PC-9 (cell line): ENCODE measurements around the gene TMEM187.

ENCODE experiments used
- EZH2 ChIP-seq: fragments of 200-600 bp; sonication (generic); IDR thresholded peaks from 2 replicates; pipeline ENCODE4 v1.8.0; 2017; ENCODE audit warnings: antibody characterized with exemption, low read depth
- TF ChIP-seq, protein P1 (sequence below): fragments of 200-600 bp; sonication (generic); conservative IDR thresholded peaks from 2 replicates; pipeline ENCODE4 v1.6.1; 2017; ENCODE audit warnings: mixed run types, antibody characterized with exemption, mild to moderate bottlenecking, moderate library complexity

DNA sequence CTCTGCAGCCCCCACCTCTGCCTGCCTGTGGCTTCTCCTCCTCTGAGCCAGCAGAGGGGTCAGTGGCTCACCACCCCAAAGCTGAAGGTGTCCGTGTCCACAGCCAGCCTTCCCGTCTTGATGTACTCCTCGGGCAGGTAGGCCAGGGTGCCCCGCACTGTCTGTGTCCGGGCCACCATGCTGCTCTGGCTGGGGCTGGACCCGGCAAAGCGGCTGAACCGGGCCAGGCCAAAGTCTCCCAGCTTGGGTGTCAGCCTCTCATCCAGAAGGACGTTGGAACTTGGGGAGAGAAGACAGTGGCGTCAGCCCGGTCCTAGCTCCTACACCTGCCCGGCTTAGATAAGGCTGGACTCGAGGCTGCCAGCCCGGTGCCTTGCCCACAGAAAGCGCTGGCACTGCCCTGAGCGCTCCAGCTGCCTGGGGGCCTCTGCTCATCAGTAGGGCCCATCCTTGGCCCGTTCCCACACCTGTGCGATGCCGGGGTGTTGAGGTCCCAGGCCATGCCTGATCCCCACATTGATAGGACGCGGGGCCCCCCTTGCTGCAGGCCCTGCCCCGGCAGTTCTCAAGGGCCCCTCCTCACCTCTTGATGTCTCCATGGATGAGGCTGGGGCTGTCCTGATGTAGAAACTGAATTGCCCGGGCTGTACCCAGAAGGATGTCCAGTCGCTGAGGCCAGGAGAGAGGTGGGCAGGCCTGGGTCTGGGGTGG is 44.0 kb downstream of the TMEM187 start:
- TF ChIP-seq, protein P1, sequence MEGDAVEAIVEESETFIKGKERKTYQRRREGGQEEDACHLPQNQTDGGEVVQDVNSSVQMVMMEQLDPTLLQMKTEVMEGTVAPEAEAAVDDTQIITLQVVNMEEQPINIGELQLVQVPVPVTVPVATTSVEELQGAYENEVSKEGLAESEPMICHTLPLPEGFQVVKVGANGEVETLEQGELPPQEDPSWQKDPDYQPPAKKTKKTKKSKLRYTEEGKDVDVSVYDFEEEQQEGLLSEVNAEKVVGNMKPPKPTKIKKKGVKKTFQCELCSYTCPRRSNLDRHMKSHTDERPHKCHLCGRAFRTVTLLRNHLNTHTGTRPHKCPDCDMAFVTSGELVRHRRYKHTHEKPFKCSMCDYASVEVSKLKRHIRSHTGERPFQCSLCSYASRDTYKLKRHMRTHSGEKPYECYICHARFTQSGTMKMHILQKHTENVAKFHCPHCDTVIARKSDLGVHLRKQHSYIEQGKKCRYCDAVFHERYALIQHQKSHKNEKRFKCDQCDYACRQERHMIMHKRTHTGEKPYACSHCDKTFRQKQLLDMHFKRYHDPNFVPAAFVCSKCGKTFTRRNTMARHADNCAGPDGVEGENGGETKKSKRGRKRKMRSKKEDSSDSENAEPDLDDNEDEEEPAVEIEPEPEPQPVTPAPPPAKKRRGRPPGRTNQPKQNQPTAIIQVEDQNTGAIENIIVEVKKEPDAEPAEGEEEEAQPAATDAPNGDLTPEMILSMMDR: no peak
- no peak for TF ChIP-seq EZH2
